HCT116 (cell line): ENCODE data around the gene FGD3.

Source experiments
- EGR1 ChIP-seq: IDR thresholded peaks from 2 replicates; pipeline ENCODE4 v1.6.1; 2012; ENCODE audit warnings: low read depth
- POLR2A ChIP-seq: IDR thresholded peaks from 2 replicates; pipeline ENCODE4 v1.7.0; 2011; ENCODE audit warnings: borderline replicate concordance; ENCODE audit not compliant: insufficient read depth, insufficient read length; ENCODE audit errors: extremely low read depth
- SP1 ChIP-seq: IDR thresholded peaks from 2 replicates; pipeline ENCODE4 v1.6.1; 2012; ENCODE audit warnings: low read depth
- SRF ChIP-seq: IDR thresholded peaks from 2 replicates; pipeline ENCODE4 v1.6.1; 2012; ENCODE audit warnings: low read depth
- TCF7L2 ChIP-seq: IDR thresholded peaks from 2 replicates; pipeline ENCODE4 v1.7.0; 2011; ENCODE audit warnings: borderline replicate concordance, inconsistent platforms; ENCODE audit not compliant: insufficient read depth, insufficient read length; ENCODE audit errors: extremely low read depth
- YY1 ChIP-seq: IDR thresholded peaks from 2 replicates; pipeline ENCODE4 v1.6.1; 2011; ENCODE audit warnings: low read length, low read depth, moderate library complexity, mild to moderate bottlenecking; ENCODE audit not compliant: insufficient replicate concordance; ENCODE audit errors: extremely low read depth
- ZBTB33 ChIP-seq: IDR thresholded peaks from 2 replicates; pipeline ENCODE4 v1.6.1; 2011; ENCODE audit warnings: mild to moderate bottlenecking, low read length, moderate library complexity; ENCODE audit not compliant: insufficient replicate concordance; ENCODE audit errors: extremely low read depth
- ZFX ChIP-seq: fragments of 450-650 bp; IDR thresholded peaks from 2 replicates; pipeline ENCODE4 v1.6.1; 2017
- ZNF274 ChIP-seq: fragments of 200-500 bp; sonication (Bioruptor generic); IDR thresholded peaks from 2 replicates; pipeline ENCODE4 v1.6.1; 2014; ENCODE audit warnings: mild to moderate bottlenecking, low read depth, low read length, inconsistent platforms
- TF ChIP-seq, protein P1 (sequence below), 3 experiments: fragments of 200-600 bp in 1 of 3; sonication (generic) in 1 of 3; IDR thresholded peaks in 2 of 3; conservative IDR thresholded peaks in 1 of 3; 2 replicates each; pipeline ENCODE4 v1.5.1; 2012 to 2017; ENCODE audit warnings: low read depth in 2 of 3, low read length in 2 of 3, antibody characterized with exemption in 1 of 3, borderline replicate concordance in 1 of 3, control low read depth in 1 of 3, mild to moderate bottlenecking in 1 of 3, mixed read lengths in 1 of 3, mixed run types in 1 of 3, moderate library complexity in 1 of 3; ENCODE audit not compliant: insufficient read depth in 1 of 3
- TF ChIP-seq, protein P2 (sequence below): IDR thresholded peaks from 2 replicates; pipeline ENCODE4 v1.6.1; 2012

DNA sequence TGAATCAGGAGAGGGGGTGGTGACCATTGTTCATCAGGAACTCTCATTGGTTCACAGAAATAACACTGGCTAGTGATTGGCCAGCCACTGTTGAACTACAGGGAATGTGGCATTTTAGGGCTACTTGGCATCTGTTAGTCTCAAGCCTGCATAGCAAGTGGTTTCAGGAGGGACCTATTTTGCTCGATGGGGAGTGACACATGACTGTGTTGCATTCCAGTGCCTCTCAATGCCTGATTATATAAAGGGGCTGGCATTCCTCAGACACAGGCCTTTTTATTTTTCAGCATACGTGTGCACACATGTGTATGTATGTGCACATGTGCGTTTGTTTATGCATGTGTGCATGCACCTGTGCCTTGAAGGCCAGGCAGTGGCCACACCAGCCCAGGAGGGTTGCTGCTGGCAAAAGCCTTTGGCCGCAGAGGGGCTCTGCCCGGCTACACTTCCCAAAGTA, 23.2 kb downstream of the FGD3 start:
- no peak for TF ChIP-seq ZBTB33
- TF ChIP-seq TCF7L2, result no peak
- TF ChIP-seq, protein P1, sequence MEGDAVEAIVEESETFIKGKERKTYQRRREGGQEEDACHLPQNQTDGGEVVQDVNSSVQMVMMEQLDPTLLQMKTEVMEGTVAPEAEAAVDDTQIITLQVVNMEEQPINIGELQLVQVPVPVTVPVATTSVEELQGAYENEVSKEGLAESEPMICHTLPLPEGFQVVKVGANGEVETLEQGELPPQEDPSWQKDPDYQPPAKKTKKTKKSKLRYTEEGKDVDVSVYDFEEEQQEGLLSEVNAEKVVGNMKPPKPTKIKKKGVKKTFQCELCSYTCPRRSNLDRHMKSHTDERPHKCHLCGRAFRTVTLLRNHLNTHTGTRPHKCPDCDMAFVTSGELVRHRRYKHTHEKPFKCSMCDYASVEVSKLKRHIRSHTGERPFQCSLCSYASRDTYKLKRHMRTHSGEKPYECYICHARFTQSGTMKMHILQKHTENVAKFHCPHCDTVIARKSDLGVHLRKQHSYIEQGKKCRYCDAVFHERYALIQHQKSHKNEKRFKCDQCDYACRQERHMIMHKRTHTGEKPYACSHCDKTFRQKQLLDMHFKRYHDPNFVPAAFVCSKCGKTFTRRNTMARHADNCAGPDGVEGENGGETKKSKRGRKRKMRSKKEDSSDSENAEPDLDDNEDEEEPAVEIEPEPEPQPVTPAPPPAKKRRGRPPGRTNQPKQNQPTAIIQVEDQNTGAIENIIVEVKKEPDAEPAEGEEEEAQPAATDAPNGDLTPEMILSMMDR (IDR thresholded peaks at IDR 0.05 in 2 of 3, conservative IDR thresholded peaks at IDR 0.05 in 1 of 3; ENCODE audit: borderline replicate concordance in 1 of 3, insufficient read depth in 1 of 3, low read depth in 2 of 3, low read length in 2 of 3), result no peak
- no peak for TF ChIP-seq ZFX
- TF ChIP-seq POLR2A, result no peak
- TF ChIP-seq SP1, result no peak
- no peak for TF ChIP-seq ZNF274
- no peak for TF ChIP-seq YY1
- no peak for TF ChIP-seq EGR1
- TF ChIP-seq, protein P2, sequence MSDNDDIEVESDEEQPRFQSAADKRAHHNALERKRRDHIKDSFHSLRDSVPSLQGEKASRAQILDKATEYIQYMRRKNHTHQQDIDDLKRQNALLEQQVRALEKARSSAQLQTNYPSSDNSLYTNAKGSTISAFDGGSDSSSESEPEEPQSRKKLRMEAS, result no peak
- no peak for TF ChIP-seq SRF
